Transverse colon (tissue), 4 donors: ENCODE measurements around the gene ABRAXAS1.

ENCODE experiments used
- EP300 ChIP-seq: sonication (generic); formaldehyde crosslinking; IDR thresholded peaks from one replicate; pipeline ENCODE4 v1.6.1; 2017; ENCODE audit warnings: antibody characterized with exemption, low read depth
- POLR2A ChIP-seq: fragments of 450-650 bp; IDR thresholded peaks from one replicate; pipeline ENCODE4 v1.6.1; 2016; ENCODE audit warnings: antibody characterized with exemption, mild to moderate bottlenecking, moderate library complexity
- POLR2AphosphoS5 ChIP-seq, 3 donors: sonication (generic); formaldehyde crosslinking; IDR thresholded peaks; one replicate each; pipeline ENCODE4 v1.6.1; 2016; ENCODE audit warnings: antibody characterized with exemption in 3 of 3
- TF ChIP-seq, protein P1 (sequence below), 5 experiments: fragments of 200-600 bp in 3 of 5; fragments of 450-650 bp in 2 of 5; sonication (generic) in 3 of 5; IDR thresholded peaks; 1 replicate in 2 of 5; 2 replicates in 3 of 5; pipeline ENCODE4 v1.5.1; 2016 to 2017; ENCODE audit warnings: antibody characterized with exemption in 5 of 5, inconsistent platforms in 3 of 5, mild to moderate bottlenecking in 2 of 5, moderate library complexity in 1 of 5

GRCh38 chr4:83418211-83418610, 66.7 kb downstream of the ABRAXAS1 start:
- TF ChIP-seq EP300 (no peak), POLR2AphosphoS5 (IDR thresholded peaks at IDR 0.05) (no peak), POLR2A (no peak)
- TF ChIP-seq, protein P1, sequence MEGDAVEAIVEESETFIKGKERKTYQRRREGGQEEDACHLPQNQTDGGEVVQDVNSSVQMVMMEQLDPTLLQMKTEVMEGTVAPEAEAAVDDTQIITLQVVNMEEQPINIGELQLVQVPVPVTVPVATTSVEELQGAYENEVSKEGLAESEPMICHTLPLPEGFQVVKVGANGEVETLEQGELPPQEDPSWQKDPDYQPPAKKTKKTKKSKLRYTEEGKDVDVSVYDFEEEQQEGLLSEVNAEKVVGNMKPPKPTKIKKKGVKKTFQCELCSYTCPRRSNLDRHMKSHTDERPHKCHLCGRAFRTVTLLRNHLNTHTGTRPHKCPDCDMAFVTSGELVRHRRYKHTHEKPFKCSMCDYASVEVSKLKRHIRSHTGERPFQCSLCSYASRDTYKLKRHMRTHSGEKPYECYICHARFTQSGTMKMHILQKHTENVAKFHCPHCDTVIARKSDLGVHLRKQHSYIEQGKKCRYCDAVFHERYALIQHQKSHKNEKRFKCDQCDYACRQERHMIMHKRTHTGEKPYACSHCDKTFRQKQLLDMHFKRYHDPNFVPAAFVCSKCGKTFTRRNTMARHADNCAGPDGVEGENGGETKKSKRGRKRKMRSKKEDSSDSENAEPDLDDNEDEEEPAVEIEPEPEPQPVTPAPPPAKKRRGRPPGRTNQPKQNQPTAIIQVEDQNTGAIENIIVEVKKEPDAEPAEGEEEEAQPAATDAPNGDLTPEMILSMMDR (IDR thresholded peaks at IDR 0.05) = no peak
